IMR-90 (cell line): ENCODE measurements around the gene CALCOCO2.

Source experiments
- BHLHE40 ChIP-seq: fragments of 150-350 bp; IDR thresholded peaks from 2 replicates; pipeline ENCODE4 v1.6.1; 2016; ENCODE audit warnings: mild to moderate bottlenecking, low read depth, low read length
- CEBPB ChIP-seq: IDR thresholded peaks from 2 replicates; pipeline ENCODE4 v1.6.1; 2012; ENCODE audit warnings: low read depth, low read length, improper control_type of control experiment
- CHD1 ChIP-seq: IDR thresholded peaks from 2 replicates; pipeline ENCODE4 v1.6.1; 2012; ENCODE audit warnings: low read depth, low read length, improper control_type of control experiment
- CTCF ChIP-seq: conservative IDR thresholded peaks from 2 replicates; pipeline ENCODE4 v1.5.1; 2012; ENCODE audit warnings: mild to moderate bottlenecking, low read depth, low read length, improper control_type of control experiment
- ELK1 ChIP-seq: fragments of 150-350 bp; IDR thresholded peaks from 2 replicates; pipeline ENCODE4 v1.6.1; 2016; ENCODE audit warnings: low read depth, mild to moderate bottlenecking, low read length, moderate library complexity, borderline replicate concordance
- FOS ChIP-seq: fragments of 150-350 bp; IDR thresholded peaks from 2 replicates; pipeline ENCODE4 v1.6.1; 2016; ENCODE audit warnings: low read depth, low read length
- MAFK ChIP-seq: IDR thresholded peaks from 2 replicates; pipeline ENCODE4 v1.6.1; 2012; ENCODE audit warnings: low read depth, low read length, improper control_type of control experiment
- MAZ ChIP-seq: IDR thresholded peaks from 2 replicates; pipeline ENCODE4 v1.6.1; 2012; ENCODE audit warnings: low read depth, mild to moderate bottlenecking, low read length, improper control_type of control experiment, moderate library complexity, borderline replicate concordance
- MXI1 ChIP-seq: IDR thresholded peaks from 2 replicates; pipeline ENCODE4 v1.6.1; 2012; ENCODE audit warnings: low read depth, mild to moderate bottlenecking, low read length, moderate library complexity, borderline replicate concordance
- NFE2L2 ChIP-seq: fragments of 150-350 bp; IDR thresholded peaks from 2 replicates; pipeline ENCODE4 v1.6.1; 2016; ENCODE audit warnings: low read depth, mild to moderate bottlenecking, low read length
- POLR2A ChIP-seq: IDR thresholded peaks from 2 replicates; pipeline ENCODE4 v1.6.1; 2012; ENCODE audit warnings: mild to moderate bottlenecking, low read depth, low read length
- RAD21 ChIP-seq: IDR thresholded peaks from 2 replicates; pipeline ENCODE4 v1.6.1; 2012; ENCODE audit warnings: low read length, improper control_type of control experiment
- RCOR1 ChIP-seq: IDR thresholded peaks from 2 replicates; pipeline ENCODE4 v1.6.1; 2012; ENCODE audit warnings: mild to moderate bottlenecking, low read length, improper control_type of control experiment; ENCODE audit not compliant: insufficient replicate concordance
- TF ChIP-seq, protein P1 (sequence below): fragments of 150-350 bp; IDR thresholded peaks from 2 replicates; pipeline ENCODE4 v1.6.1; 2017; ENCODE audit warnings: mild to moderate bottlenecking, antibody characterized with exemption, low read length, low read depth

GRCh38 chr17:48842746-48843145 lies 11.9 kb downstream of the CALCOCO2 start:
- TF ChIP-seq CTCF = no peak
- TF ChIP-seq MXI1 = no peak
- TF ChIP-seq NFE2L2 = no peak
- TF ChIP-seq CEBPB = no peak
- TF ChIP-seq POLR2A = no peak
- no peak for TF ChIP-seq ELK1
- no peak for TF ChIP-seq BHLHE40
- no peak for TF ChIP-seq RCOR1
- no peak for TF ChIP-seq RAD21
- TF ChIP-seq MAFK = no peak
- TF ChIP-seq MAZ = no peak
- no peak for TF ChIP-seq CHD1
- TF ChIP-seq, protein P1, sequence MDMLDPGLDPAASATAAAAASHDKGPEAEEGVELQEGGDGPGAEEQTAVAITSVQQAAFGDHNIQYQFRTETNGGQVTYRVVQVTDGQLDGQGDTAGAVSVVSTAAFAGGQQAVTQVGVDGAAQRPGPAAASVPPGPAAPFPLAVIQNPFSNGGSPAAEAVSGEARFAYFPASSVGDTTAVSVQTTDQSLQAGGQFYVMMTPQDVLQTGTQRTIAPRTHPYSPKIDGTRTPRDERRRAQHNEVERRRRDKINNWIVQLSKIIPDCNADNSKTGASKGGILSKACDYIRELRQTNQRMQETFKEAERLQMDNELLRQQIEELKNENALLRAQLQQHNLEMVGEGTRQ = no peak
- no peak for TF ChIP-seq FOS
